GM19468 (cell line): ENCODE measurements around the gene PKHD1.

Experiments
- ATAC-seq: cut with Tn5 transposase; IDR thresholded peaks from one replicate; pipeline ENCODE4 v1.9.1; 2021; ENCODE audit warnings: mild to moderate bottlenecking, moderate library complexity, moderate number of reproducible peaks; ENCODE audit not compliant: unreplicated experiment; ENCODE audit errors: extremely low read depth

PKHD1 gene

GRCh38 chr6:51584163-51584562 is 503.2 kb downstream of the PKHD1 start:
- no peak for ATAC-seq

DNA sequence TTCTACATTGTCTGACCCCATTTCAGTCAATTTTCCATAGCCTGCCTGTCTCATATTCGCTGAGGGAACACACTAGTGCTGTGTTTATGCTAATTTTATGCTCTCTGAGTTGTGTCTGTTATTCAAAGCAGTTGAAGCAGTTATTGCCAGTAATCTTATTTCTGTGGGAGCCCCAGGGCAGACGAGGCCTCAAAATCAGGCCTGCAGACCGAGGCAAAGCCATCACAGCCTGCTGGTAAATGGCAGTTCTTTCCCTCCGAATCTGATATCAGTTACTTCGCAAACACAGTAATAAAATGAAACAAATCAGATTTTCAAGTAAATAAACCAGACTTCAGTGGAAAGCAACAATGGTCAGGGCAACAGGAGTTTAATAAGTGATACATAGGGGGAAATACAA is 508.4 kb downstream of the PKHD1 start:
- ATAC-seq = no peak

GRCh38 chr6:51578362-51578761 is 509.1 kb downstream of the PKHD1 start:
- no peak for ATAC-seq

DNA sequence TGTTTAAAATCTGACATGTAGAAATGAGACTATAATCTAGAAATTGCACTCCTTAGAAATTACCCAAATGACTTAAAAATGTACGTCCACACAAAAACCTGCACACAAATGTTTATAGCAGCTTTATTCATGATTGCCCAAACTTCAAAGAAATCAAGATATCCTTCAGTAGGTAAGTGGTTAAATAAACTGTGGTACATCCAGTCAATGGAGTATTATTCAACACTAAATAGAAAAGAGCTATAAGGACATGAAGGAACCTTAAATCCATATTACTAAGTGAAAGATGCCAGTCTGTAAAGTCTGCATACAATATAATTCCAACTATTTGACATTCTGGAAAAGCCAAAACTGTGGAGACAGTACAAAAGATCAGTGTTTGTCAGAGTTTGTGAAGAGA is 513.4 kb downstream of the PKHD1 start:
- no peak for ATAC-seq

GRCh38 chr6:51571168-51571567 is 516.2 kb downstream of the PKHD1 start:
- ATAC-seq = no peak

DNA sequence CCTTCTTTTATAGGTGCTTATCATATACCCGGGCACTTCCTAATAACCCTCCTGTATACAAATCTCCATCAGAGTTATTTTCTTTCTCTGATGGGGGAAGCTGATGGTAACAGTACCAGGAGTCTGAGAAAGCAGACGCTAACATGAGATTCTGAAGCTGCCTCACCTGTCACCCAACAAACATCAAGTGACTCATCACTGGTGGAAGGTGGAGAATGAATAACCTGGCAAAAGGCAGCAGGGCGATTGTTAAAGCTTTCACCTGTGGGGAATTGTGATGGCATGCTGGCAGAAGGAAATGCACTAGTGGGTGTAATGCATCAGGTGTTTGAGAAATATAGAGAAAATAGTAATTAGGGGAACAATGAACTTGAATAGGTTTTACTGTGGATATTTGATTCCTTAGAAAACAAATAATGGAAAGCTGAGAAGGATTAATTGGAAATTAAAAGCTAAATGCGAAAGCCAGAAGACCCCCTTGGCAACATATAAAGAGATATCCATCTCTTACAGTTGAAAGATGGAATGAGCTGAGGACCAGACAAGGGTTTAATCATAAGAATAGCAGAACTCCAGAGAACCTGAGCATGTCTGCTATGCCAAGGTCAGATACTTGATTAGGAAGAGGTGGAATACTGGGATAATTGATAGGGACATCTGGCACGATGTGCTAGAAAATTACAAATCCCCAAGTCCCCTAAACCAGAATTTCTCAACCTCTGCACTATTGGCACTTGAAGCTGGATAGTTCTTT is 517.1 kb downstream of the PKHD1 start:
- no peak for ATAC-seq

GRCh38 chr6:51569594-51569993 is 517.8 kb downstream of the PKHD1 start:
- ATAC-seq = no peak

- no peak for ATAC-seq
These were observed 518.6 kb downstream of the PKHD1 start for GRCh38 chr6:51568771-51569170.

DNA sequence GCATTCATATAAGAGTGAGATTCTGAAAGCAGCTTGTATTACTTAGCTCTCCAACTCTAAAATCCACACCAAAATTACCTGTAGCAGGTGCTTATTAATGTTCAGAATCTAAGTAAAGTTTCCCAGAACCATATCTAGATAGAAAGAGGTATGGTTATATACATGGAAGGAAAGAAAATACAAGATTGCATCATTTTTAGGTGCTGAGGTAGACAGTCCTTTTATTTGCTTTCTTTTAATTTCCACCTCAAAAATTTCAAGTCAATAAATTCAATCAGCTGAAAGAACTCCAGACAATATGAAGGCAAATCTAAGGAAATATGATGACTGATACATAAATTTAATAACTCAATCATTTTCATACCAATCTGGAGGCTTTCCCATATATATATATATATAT is 521.9 kb downstream of the PKHD1 start:
- ATAC-seq = no peak
